GM19240 (cell line): ENCODE results near the gene CRK.
"Not testable (repeated sequence)": the region's sequence is repeated elsewhere in the genome, so short reads cannot be mapped to it uniquely, and the experiment has no call there.

Source experiments
- DNase-seq: peaks from one replicate; pipeline ENCODE4 v3.0.0; 2011; ENCODE audit warnings: low spot score; ENCODE audit not compliant: insufficient read length

CRK gene

GRCh38 chr17:1387490-1388227 is 68.4 kb downstream of the CRK start:
- not testable (repeated sequence) for DNase-seq

GRCh38 chr17:1386675-1387190 is 69.3 kb downstream of the CRK start:
- DNase-seq = not testable (repeated sequence)

- DNase-seq = no peak
Observed at GRCh38 chr17:1386265-1386664, 69.8 kb downstream of the CRK start.

- no peak for DNase-seq
Observed at GRCh38 chr17:1385861-1386260, 70.2 kb downstream of the CRK start.

- no peak for DNase-seq
Observed at GRCh38 chr17:1384905-1385435, 71.1 kb downstream of the CRK start.

- no peak for DNase-seq
Observed at GRCh38 chr17:1379930-1380313, 76.1 kb downstream of the CRK start.

GRCh38 chr17:1379208-1379929 is 76.7 kb downstream of the CRK start:
- no peak for DNase-seq

- not testable (repeated sequence) for DNase-seq
Observed at GRCh38 chr17:1378476-1378860, 77.6 kb downstream of the CRK start.

GRCh38 chr17:1377334-1377733 is 78.7 kb downstream of the CRK start:
- DNase-seq = no peak

- DNase-seq = no peak
Observed at GRCh38 chr17:1376061-1376460, 80.0 kb downstream of the CRK start.

- no peak for DNase-seq
Observed at GRCh38 chr17:1375615-1376014, 80.4 kb downstream of the CRK start.

- DNase-seq = no peak
Observed at GRCh38 chr17:1374431-1375177, 81.4 kb downstream of the CRK start.

GRCh38 chr17:1373707-1374237 is 82.3 kb downstream of the CRK start:
- no peak for DNase-seq

GRCh38 chr17:1372618-1373017 is 83.4 kb downstream of the CRK start:
- DNase-seq = no peak

- DNase-seq = no peak
Observed at GRCh38 chr17:1371893-1372590, 84.0 kb downstream of the CRK start.
